ENCODE results near the gene SYNCRIP. TPM values are rescaled to one million over a fixed set of nuclear protein-coding genes. Genes with fewer than 3 reads are reported as not detected.
"Not testable (repeated sequence)": the region's sequence is repeated elsewhere in the genome, so short reads cannot be mapped to it uniquely, and the experiment has no call there.

Gene SYNCRIP
- total and polyA plus RNA-seq, 7 donors = 34.8 to 122 (median 70.3) TPM

DNA sequence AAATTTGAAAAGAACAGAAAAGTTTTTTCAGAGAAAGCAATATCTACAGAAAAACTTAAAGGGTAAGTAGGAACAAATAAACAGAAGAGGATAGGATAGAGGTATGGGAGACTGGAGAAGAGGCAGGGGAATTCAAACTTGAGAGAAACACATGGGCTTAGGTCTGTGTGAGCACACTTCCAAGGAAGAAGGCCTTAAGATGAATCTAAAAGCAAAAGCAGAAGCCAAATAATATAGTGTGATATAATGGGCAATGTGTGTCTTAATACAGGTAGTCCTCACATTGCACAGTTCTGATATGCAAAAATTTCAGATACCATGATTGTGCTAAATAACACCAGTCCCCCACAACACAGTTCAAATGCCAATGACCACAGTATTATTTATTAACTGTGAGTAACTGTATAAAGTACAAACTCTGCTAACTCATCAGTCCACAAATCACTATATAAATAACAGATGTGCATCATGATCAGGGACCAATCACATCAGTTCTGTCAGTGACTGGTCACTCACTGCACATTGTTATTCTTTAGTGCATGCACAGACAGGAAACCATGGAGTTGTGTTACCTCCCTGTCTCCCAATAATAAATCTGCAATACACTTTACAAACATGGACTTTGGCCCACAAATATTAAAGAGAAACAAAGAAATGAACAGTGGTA, 67.6 kb downstream of the SYNCRIP start:
- Histone ChIP-seq H3K4me1 (peaks cover 48% of the 10 kb centered on the region), H3K27me3 (ENCODE audit: insufficient read depth in 3 of 3, low read length in 2 of 3) (no peaks in the 10 kb centered on the region), H3K27ac (no peak overlapping the region), H3K4me3 (no peak overlapping the region), H3K9me3 (no peaks in the 10 kb centered on the region), H3K36me3 (ENCODE audit: insufficient read depth in 1 of 2, low read depth in 1 of 2) (peaks cover 0 to 17% of the 10 kb centered on the region in 2 donors)
- DNase-seq (no peak), ATAC-seq (peak; percentile 65 to 91 (median 74))
- TF ChIP-seq, protein P1, sequence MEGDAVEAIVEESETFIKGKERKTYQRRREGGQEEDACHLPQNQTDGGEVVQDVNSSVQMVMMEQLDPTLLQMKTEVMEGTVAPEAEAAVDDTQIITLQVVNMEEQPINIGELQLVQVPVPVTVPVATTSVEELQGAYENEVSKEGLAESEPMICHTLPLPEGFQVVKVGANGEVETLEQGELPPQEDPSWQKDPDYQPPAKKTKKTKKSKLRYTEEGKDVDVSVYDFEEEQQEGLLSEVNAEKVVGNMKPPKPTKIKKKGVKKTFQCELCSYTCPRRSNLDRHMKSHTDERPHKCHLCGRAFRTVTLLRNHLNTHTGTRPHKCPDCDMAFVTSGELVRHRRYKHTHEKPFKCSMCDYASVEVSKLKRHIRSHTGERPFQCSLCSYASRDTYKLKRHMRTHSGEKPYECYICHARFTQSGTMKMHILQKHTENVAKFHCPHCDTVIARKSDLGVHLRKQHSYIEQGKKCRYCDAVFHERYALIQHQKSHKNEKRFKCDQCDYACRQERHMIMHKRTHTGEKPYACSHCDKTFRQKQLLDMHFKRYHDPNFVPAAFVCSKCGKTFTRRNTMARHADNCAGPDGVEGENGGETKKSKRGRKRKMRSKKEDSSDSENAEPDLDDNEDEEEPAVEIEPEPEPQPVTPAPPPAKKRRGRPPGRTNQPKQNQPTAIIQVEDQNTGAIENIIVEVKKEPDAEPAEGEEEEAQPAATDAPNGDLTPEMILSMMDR (IDR thresholded peaks at IDR 0.05) = no peak
- intact Hi-C loops (cut with DNase I) = no loop called here

GRCh38 chr6:85569323-85569722, 73.4 kb downstream of the SYNCRIP start:
- H3K27me3 ChIP-seq (ENCODE audit: insufficient read depth in 3 of 3, low read length in 2 of 3) = no peaks in the 10 kb centered on the region
- ATAC-seq = no peak
- no peak overlapping the region for H3K27ac ChIP-seq
- H3K4me1 ChIP-seq = no peaks in the 10 kb centered on the region
- TF ChIP-seq, protein P1 (IDR thresholded peaks at IDR 0.05) = no peak
- DNase-seq = no peak
- intact Hi-C loops (cut with DNase I) = no loop called here
- no peak overlapping the region for H3K4me3 ChIP-seq
- H3K9me3 ChIP-seq = no peaks in the 10 kb centered on the region
- H3K36me3 ChIP-seq (ENCODE audit: insufficient read depth in 1 of 2, low read depth in 1 of 2) = peaks cover 0 to 55% of the 10 kb centered on the region in 2 donors

DNA sequence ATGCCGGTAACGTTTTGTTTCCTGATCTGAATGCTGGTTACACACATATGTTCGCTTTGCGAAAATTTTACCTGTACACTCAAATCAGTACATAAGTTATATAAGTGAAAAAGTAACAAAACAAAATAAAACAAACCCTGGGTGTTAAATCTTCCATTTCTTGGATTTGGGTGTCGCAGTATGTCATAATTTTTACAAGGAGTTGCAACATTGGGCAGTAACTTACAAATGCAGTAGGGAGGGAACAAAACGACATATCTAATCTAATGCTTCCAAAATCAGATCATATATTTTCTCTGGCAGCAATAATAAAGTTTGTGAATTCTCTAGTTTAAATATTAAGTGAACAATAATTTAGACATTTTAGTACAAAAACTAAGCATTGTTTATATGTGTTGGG, 74.3 kb downstream of the SYNCRIP start:
- TF ChIP-seq, protein P1 (IDR thresholded peaks at IDR 0.05) = no peak
- H3K4me3 ChIP-seq = no peak overlapping the region
- no peak for DNase-seq
- no peak for ATAC-seq
- 90 to 91% (median 90%) methylated on average over 6 of the region's 6 CpGs for WGBS, 3 donors
- no peaks in the 10 kb centered on the region for H3K4me1 ChIP-seq
- no peak overlapping the region for H3K27ac ChIP-seq
- intact Hi-C loops (cut with DNase I) = no loop called here
- no peaks in the 10 kb centered on the region for H3K27me3 ChIP-seq (ENCODE audit: insufficient read depth in 3 of 3, low read length in 2 of 3)
- H3K36me3 ChIP-seq (ENCODE audit: insufficient read depth in 1 of 2, low read depth in 1 of 2) = peaks cover 0 to 55% of the 10 kb centered on the region in 2 donors
- no peaks in the 10 kb centered on the region for H3K9me3 ChIP-seq

DNA sequence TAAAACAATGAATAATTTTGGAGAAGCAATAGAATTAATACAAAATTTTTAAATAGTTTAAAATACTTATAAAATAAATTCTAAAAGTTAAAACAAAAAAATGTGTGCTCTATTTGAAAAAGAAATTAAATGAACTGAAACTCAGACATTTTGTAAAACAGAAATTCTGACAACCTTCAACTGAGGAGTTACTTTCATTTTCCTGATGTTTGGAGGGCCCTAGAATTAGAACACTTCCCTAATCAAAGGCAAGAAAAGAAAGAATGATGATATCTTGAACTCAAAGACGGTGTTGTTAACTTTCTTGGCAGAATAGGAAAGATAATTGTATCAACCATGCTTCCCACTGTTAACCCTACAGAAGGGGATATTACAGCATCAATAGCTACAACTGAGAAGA, 77.0 kb downstream of the SYNCRIP start:
- Histone ChIP-seq H3K4me1 (no peaks in the 10 kb centered on the region), H3K36me3 (ENCODE audit: insufficient read depth in 1 of 2, low read depth in 1 of 2) (peaks cover 0 to 59% of the 10 kb centered on the region in 2 donors), H3K27ac (no peak overlapping the region), H3K9me3 (no peaks in the 10 kb centered on the region), H3K27me3 (ENCODE audit: insufficient read depth in 3 of 3, low read length in 2 of 3) (no peaks in the 10 kb centered on the region), H3K4me3 (no peak overlapping the region)
- TF ChIP-seq, protein P1 (IDR thresholded peaks at IDR 0.05) = no peak
- DNase-seq (no peak), ATAC-seq (no peak)
- 31 to 46% (median 43%) methylated on average over 1 of the region's 1 CpG for WGBS, 3 donors
- intact Hi-C loops (cut with DNase I) = no loop called here

GRCh38 chr6:85564223-85564622, 78.5 kb downstream of the SYNCRIP start:
- WGBS, 3 donors = 96 to 100% (median 100%) methylated on average over 1 of the region's 2 CpGs
- peaks cover 0 to 54% of the 10 kb centered on the region in 2 donors for H3K36me3 ChIP-seq (ENCODE audit: insufficient read depth in 1 of 2, low read depth in 1 of 2)

More at GRCh38 chr6:85564223-85564622, 78.5 kb downstream of the SYNCRIP start:
- H3K4me3 ChIP-seq; H3K27ac ChIP-seq; H3K27me3 ChIP-seq (ENCODE audit: insufficient read depth in 3 of 3, low read length in 2 of 3); H3K9me3 ChIP-seq; intact Hi-C loops (cut with DNase I); ATAC-seq; H3K4me1 ChIP-seq; DNase-seq: not testable (repeated sequence)

Other genes starting within 250 kb of the SYNCRIP start
- 1 to 10 TPM in 3 of 4 donors, under 1 TPM in 1; 0.90 to 3.9 (median 3.0) TPM for gene NT5E, start 192.8 kb downstream of the SYNCRIP start, total RNA-seq
- 1 to 10 TPM in 1 of 3 donors, under 1 TPM in 2; 0.57 to 2.3 (median 0.90) TPM for gene NT5E, start 192.8 kb downstream of the SYNCRIP start, polyA plus RNA-seq
- 10 to 100 TPM; 13.4 to 17.5 (median 14.6) TPM for gene SNX14, start 49.0 kb downstream of the SYNCRIP start, total RNA-seq
- 10 to 100 TPM; 22.7 to 29.9 (median 24.2) TPM for gene SNX14, start 49.0 kb downstream of the SYNCRIP start, polyA plus RNA-seq